HG02943 (cell line): ENCODE results near the gene CREG1.
A peak's percentile ranks its signal among the peaks of the same experiment; 100 is the strongest.

ENCODE experiments used
- ATAC-seq: cut with Tn5 transposase; IDR thresholded peaks from one replicate; pipeline ENCODE4 v1.9.1; 2021; ENCODE audit warnings: mild to moderate bottlenecking, low read depth, moderate library complexity; ENCODE audit not compliant: unreplicated experiment

The CREG1 gene

GRCh38 chr1:167510244-167510643 is 43.3 kb downstream of the CREG1 start:
- ATAC-seq, result no peak

- ATAC-seq, result no peak
Observed at GRCh38 chr1:167509587-167509986, 44.0 kb downstream of the CREG1 start.

- no peak for ATAC-seq
Observed at GRCh38 chr1:167507719-167508118, 45.8 kb downstream of the CREG1 start.

GRCh38 chr1:167504467-167504827 is 49.1 kb downstream of the CREG1 start:
- ATAC-seq, result no peak

- ATAC-seq, result no peak
Observed at GRCh38 chr1:167503626-167504466, 49.7 kb downstream of the CREG1 start.

GRCh38 chr1:167502719-167503462 is 50.7 kb downstream of the CREG1 start:
- ATAC-seq, result no peak

GRCh38 chr1:167502192-167502551 is 51.4 kb downstream of the CREG1 start:
- no peak for ATAC-seq

GRCh38 chr1:167501515-167502191 is 51.9 kb downstream of the CREG1 start:
- no peak for ATAC-seq

GRCh38 chr1:167500283-167500860 is 53.2 kb downstream of the CREG1 start:
- ATAC-seq, result no peak

GRCh38 chr1:167499664-167500101 is 53.9 kb downstream of the CREG1 start:
- ATAC-seq, result peak; percentile 95

GRCh38 chr1:167499106-167499505 is 54.5 kb downstream of the CREG1 start:
- no peak for ATAC-seq

- ATAC-seq, result no peak
Observed at GRCh38 chr1:167496797-167497619, 56.6 kb downstream of the CREG1 start.

GRCh38 chr1:167493372-167493771 is 60.2 kb downstream of the CREG1 start:
- ATAC-seq, result no peak

GRCh38 chr1:167492481-167492910 is 61.1 kb downstream of the CREG1 start:
- ATAC-seq, result no peak

- no peak for ATAC-seq
Observed at GRCh38 chr1:167491586-167492461, 61.7 kb downstream of the CREG1 start.
